HG03139 (cell line): Measurements from ENCODE around the gene SSTR4.

Source experiments
- ATAC-seq: cut with Tn5 transposase; IDR thresholded peaks from one replicate; pipeline ENCODE4 v1.9.1; 2021; ENCODE audit not compliant: unreplicated experiment

SSTR4 gene

GRCh38 chr20:23085436-23086055, 50.4 kb downstream of the SSTR4 start:
- ATAC-seq: no peak

GRCh38 chr20:23086056-23086566, 51.0 kb downstream of the SSTR4 start, which contains the start of gene CD93:
CD93 (minus strand) TSS chr20:23086324; CDS start chr20:23086192, 132 bp downstream.
- peak; percentile 66 for ATAC-seq

GRCh38 chr20:23086931-23087411, 51.9 kb downstream of the SSTR4 start:
- ATAC-seq: no peak

GRCh38 chr20:23087587-23088251, 52.6 kb downstream of the SSTR4 start:
- ATAC-seq: no peak
